ENCODE results near the gene MAP2.

DNA sequence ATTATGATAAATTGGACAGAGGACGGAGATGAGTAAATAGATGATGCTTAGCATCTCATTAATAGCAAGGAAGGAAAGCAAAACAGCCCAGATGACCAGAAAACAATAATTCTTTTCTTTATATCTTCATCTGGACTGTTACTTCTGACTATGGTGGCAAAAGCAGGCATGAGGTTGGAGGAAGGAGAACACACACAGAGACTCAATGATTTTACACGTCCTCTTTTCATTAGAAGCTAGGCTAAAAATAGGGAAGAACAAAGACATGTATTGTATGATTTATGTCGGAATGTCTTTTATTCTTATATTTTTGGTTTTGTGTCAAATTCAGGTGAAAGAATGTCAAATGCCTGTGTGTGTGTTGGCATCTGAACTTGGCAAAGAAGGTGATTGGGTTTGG lies 137.1 kb downstream of the MAP2 start:
- no peak for TF ChIP-seq CTCF (IDR thresholded peaks at IDR 0.05)
- no peak for TF ChIP-seq POLR2A (IDR thresholded peaks at IDR 0.05)
- TF ChIP-seq POLR2AphosphoS5 (IDR thresholded peaks at IDR 0.05) = no peak
- TF ChIP-seq EP300 (IDR thresholded peaks at IDR 0.05; ENCODE audit: low read depth) = no peak

Measured in transverse colon (tissue), 4 donors.